NCI-H345 treated with DMSO at 0.1 percent for 48 hours (cell line): Measurements from ENCODE around the gene MOV10L1.
"Not testable (repeated sequence)": the region's sequence is repeated elsewhere in the genome, so short reads cannot be mapped to it uniquely, and the experiment has no call there.

Experiments used
- DNase-seq: peaks from one replicate; lab custom pipeline; 2025; ENCODE audit not compliant: unreplicated experiment; lab: John Stamatoyannopoulos, UW

MOV10L1 gene

GRCh38 chr22:50201191-50202129 lies 111.7 kb downstream of the MOV10L1 start:
- DNase-seq: no peak

GRCh38 chr22:50202130-50202666 lies 112.4 kb downstream of the MOV10L1 start:
- no peak for DNase-seq

GRCh38 chr22:50203288-50203687 lies 113.5 kb downstream of the MOV10L1 start:
- no peak for DNase-seq

- no peak for DNase-seq
Observed at GRCh38 chr22:50204571-50204970, 114.8 kb downstream of the MOV10L1 start.

GRCh38 chr22:50204998-50205397 lies 115.2 kb downstream of the MOV10L1 start:
- DNase-seq: not testable (repeated sequence)

- DNase-seq: no peak
Observed at GRCh38 chr22:50205781-50206569, 116.2 kb downstream of the MOV10L1 start.

- DNase-seq: no peak
Observed at GRCh38 chr22:50206599-50206998, 116.8 kb downstream of the MOV10L1 start.

GRCh38 chr22:50207383-50208140 lies 117.8 kb downstream of the MOV10L1 start:
- no peak for DNase-seq

- DNase-seq: no peak
Observed at GRCh38 chr22:50208430-50208938, 118.7 kb downstream of the MOV10L1 start.

GRCh38 chr22:50208939-50209892 lies 119.4 kb downstream of the MOV10L1 start:
- DNase-seq: no peak

GRCh38 chr22:50209893-50210292 lies 120.1 kb downstream of the MOV10L1 start:
- DNase-seq: no peak

- DNase-seq: no peak
Observed at GRCh38 chr22:50210378-50211139, 120.8 kb downstream of the MOV10L1 start.

GRCh38 chr22:50211147-50211546 lies 121.3 kb downstream of the MOV10L1 start:
- DNase-seq: no peak
